Liver (tissue), 9 donors: Measurements from ENCODE around the gene LILRA6. TPM values are rescaled to one million over a fixed set of nuclear protein-coding genes. Genes with fewer than 3 reads are reported as not detected.

ENCODE experiments used
- DNase-seq: peaks from one replicate; pipeline ENCODE4 v3.0.0-alpha.2; 2017; ENCODE audit warnings: low spot score
- H3K27ac ChIP-seq, 2 donors: one replicate each; pipeline ENCODE4 v1.7.0; 2013; ENCODE audit warnings: inconsistent platforms in 2 of 2, low read length in 2 of 2, control low read depth in 1 of 2, low read depth in 1 of 2, mild to moderate bottlenecking in 1 of 2
- H3K27me3 ChIP-seq, 4 donors: one replicate each; pipeline versions ENCODE4 v1.6.1 to v1.7.0; 2013; ENCODE audit warnings: low read length in 3 of 4, inconsistent platforms in 1 of 4, mild to moderate bottlenecking in 1 of 4, moderate library complexity in 1 of 4; ENCODE audit not compliant: control insufficient read depth in 4 of 4, insufficient read depth in 4 of 4
- H3K36me3 ChIP-seq, 4 donors: one replicate each; pipeline versions ENCODE4 v1.6.1 to v1.7.0; 2013; ENCODE audit warnings: low read length in 3 of 4, mild to moderate bottlenecking in 3 of 4, low read depth in 1 of 4, moderate library complexity in 1 of 4; ENCODE audit not compliant: control insufficient read depth in 4 of 4, insufficient read depth in 3 of 4
- H3K4me1 ChIP-seq, 4 donors: one replicate each; pipeline versions ENCODE4 v1.6.1 to v1.7.0; 2013; ENCODE audit warnings: low read length in 3 of 4, mild to moderate bottlenecking in 3 of 4, moderate library complexity in 1 of 4; ENCODE audit not compliant: control insufficient read depth in 4 of 4, insufficient read depth in 4 of 4
- H3K4me3 ChIP-seq, 3 donors: one replicate each; pipeline versions ENCODE4 v1.6.1 to v1.7.0; 2013; ENCODE audit warnings: low read length in 3 of 3, control low read depth in 1 of 3, low read depth in 1 of 3, mild to moderate bottlenecking in 1 of 3
- H3K9ac ChIP-seq, 2 donors: one replicate each; pipeline ENCODE4 v1.7.0; 2013; ENCODE audit warnings: low read length in 2 of 2, mild to moderate bottlenecking in 2 of 2, moderate library complexity in 2 of 2, control low read depth in 1 of 2, low read depth in 1 of 2
- H3K9me3 ChIP-seq, 4 donors: one replicate each; pipeline versions ENCODE4 v1.6.1 to v1.7.0; 2013; ENCODE audit warnings: low read length in 3 of 4; ENCODE audit not compliant: control insufficient read depth in 4 of 4
- CTCF ChIP-seq: fragments of 150-350 bp; IDR thresholded peaks from 2 replicates; pipeline ENCODE4 v1.5.1; 2017; ENCODE audit warnings: improper control_type of control experiment, low read depth, low read length; ENCODE audit not compliant: missing input control
- EGR1 ChIP-seq, 2 donors: IDR thresholded peaks; 2 replicates each; pipeline ENCODE4 v1.6.1; 2016 to 2018; ENCODE audit warnings: antibody characterized with exemption in 2 of 2, low read depth in 2 of 2
- FOXA1 ChIP-seq: IDR thresholded peaks from 2 replicates; pipeline ENCODE4 v1.6.1; 2016; ENCODE audit warnings: antibody characterized with exemption
- FOXA2 ChIP-seq: IDR thresholded peaks from 2 replicates; pipeline ENCODE4 v1.6.1; 2016; ENCODE audit warnings: antibody characterized with exemption
- GABPA ChIP-seq, 2 donors: IDR thresholded peaks in 1 of 2; conservative IDR thresholded peaks in 1 of 2; 2 replicates each; pipeline ENCODE4 v1.6.1; 2016; ENCODE audit warnings: antibody characterized with exemption in 2 of 2, mild to moderate bottlenecking in 1 of 2, moderate library complexity in 1 of 2
- HNF4A ChIP-seq, 2 donors: conservative IDR thresholded peaks; 2 replicates each; pipeline ENCODE4 v1.6.1; 2016; ENCODE audit warnings: antibody characterized with exemption in 2 of 2, mild to moderate bottlenecking in 2 of 2
- HNF4G ChIP-seq: IDR thresholded peaks from 2 replicates; pipeline ENCODE4 v1.6.1; 2016; ENCODE audit warnings: antibody characterized with exemption
- JUND ChIP-seq, 2 donors: IDR thresholded peaks; 2 replicates each; pipeline ENCODE4 v1.6.1; 2016; ENCODE audit warnings: antibody characterized with exemption in 2 of 2
- NR2F2 ChIP-seq: IDR thresholded peaks from 2 replicates; pipeline ENCODE4 v1.6.1; 2016; ENCODE audit warnings: antibody characterized with exemption
- RAD21 ChIP-seq, 2 donors: IDR thresholded peaks; 2 replicates each; pipeline ENCODE4 v1.6.1; 2016; ENCODE audit warnings: antibody characterized with exemption in 2 of 2, mild to moderate bottlenecking in 2 of 2
- REST ChIP-seq: IDR thresholded peaks from 2 replicates; pipeline ENCODE4 v1.6.1; 2016; ENCODE audit warnings: antibody characterized with exemption, mild to moderate bottlenecking
- RXRA ChIP-seq, 2 donors: IDR thresholded peaks; 2 replicates each; pipeline ENCODE4 v1.6.1; 2017 to 2018; ENCODE audit warnings: antibody characterized with exemption in 2 of 2, mild to moderate bottlenecking in 1 of 2
- SP1 ChIP-seq: IDR thresholded peaks from 2 replicates; pipeline ENCODE4 v1.6.1; 2018; ENCODE audit warnings: antibody characterized with exemption, mild to moderate bottlenecking
- TAF1 ChIP-seq: conservative IDR thresholded peaks from 2 replicates; pipeline ENCODE4 v1.6.1; 2016; ENCODE audit warnings: antibody characterized with exemption, mild to moderate bottlenecking
- YY1 ChIP-seq: IDR thresholded peaks from 2 replicates; pipeline ENCODE4 v1.6.1; 2016; ENCODE audit warnings: antibody characterized with exemption, mild to moderate bottlenecking
- WGBS: extraction: QIAGEN DNeasy Blood & Tissue Kit; methylation state at CpG from one replicate; pipeline ENCODE4 v1.1.7; 2013; 5-methylcytosine and 5-hydroxymethylcytosine counted together
- polyA plus RNA-seq, 2 donors: library from polyadenylated mRNA; stranded (reverse) in 1 of 2; unstranded in 1 of 2; fragments of 200-250 nt in 1 of 2; fragments of >200 nt in 1 of 2; fragmentation: Nextera tagmentation in 1 of 2; extraction: Ambion mirVana in 1 of 2; gene quantifications; one replicate each; pipeline versions ENCODE4 v1.2.1 to v1.2.3, GENCODE V29; 2013 to 2015
- total RNA-seq, 2 donors: library from RNA; depleted of rRNA; stranded (reverse); fragments of >200 nt; gene quantifications; one replicate each; pipeline ENCODE4 v1.2.3, GENCODE V29; 2014
- TF ChIP-seq, protein P1 (sequence below): IDR thresholded peaks from 2 replicates; pipeline ENCODE4 v1.6.1; 2016; ENCODE audit warnings: antibody characterized with exemption
- TF ChIP-seq, protein P2 (sequence below): IDR thresholded peaks from 2 replicates; pipeline ENCODE4 v1.6.1; 2016; ENCODE audit warnings: antibody characterized with exemption
- TF ChIP-seq, protein P3 (sequence below): IDR thresholded peaks from 2 replicates; pipeline ENCODE4 v1.6.1; 2016; ENCODE audit warnings: antibody characterized with exemption
- donor health status: healthy.
- donor health status: healthy.
- donor health status: healthy.
- donor health status: healthy.
- donor health status: healthy.

LILRA6 gene
- total and polyA plus RNA-seq, 4 donors, result 1.0 to 2.8 (median 1.7) TPM

DNA sequence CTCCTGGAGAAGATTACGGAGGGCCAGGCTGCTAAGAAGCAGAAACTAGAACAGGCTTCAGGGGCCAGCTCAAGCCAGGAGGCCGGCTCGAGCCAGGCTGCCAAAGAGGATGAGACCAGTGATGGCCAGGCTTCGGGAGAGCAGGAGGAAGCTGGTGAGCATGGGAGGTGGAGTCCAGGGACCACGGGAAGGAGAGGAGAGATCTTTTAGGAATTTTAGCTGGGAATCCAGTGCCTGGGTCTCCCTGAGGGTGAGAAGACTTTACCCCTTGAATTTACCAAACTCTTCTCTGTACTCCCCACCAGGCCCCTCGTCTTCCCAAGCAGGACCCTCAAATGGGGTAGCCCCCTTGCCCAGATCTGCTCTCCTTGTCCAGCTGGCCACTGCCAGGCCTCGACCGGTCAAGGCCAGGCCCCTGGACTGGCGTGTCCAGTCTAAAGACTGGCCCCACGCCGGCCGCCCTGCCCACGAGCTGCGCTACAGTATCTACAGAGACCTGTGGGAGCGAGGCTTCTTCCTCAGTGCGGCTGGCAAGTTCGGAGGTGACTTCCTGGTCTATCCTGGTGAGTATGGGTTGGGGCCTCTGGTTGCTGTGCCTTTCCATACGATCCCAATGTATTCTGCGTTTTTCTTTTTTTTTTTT, 50.7 kb downstream of the LILRA6 start:
- peaks cover 4 to 17% (median 12%) of the 10 kb centered on the region in 4 donors for H3K36me3 ChIP-seq

More for the DNA sequence above, 50.7 kb downstream of the LILRA6 start:
- H3K9ac ChIP-seq, result peak overlapping the region; percentile 29 to 63
- H3K27me3 ChIP-seq, result no peaks in the 10 kb centered on the region
- WGBS, result 65% methylated on average over 19 of the region's 19 CpGs
- peak overlapping the region; percentile 50 to 78 (median 68) for H3K4me3 ChIP-seq
- peaks cover 12 to 24% (median 18%) of the 10 kb centered on the region in 4 donors for H3K4me1 ChIP-seq
- no peak for TF ChIP-seq RAD21 (IDR thresholded peaks at IDR 0.05)
- no peak for TF ChIP-seq HNF4G
- no peak for TF ChIP-seq SP1
- TF ChIP-seq, protein P1, sequence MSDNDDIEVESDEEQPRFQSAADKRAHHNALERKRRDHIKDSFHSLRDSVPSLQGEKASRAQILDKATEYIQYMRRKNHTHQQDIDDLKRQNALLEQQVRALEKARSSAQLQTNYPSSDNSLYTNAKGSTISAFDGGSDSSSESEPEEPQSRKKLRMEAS, result no peak
- TF ChIP-seq EGR1 (IDR thresholded peaks at IDR 0.05; ENCODE audit: low read depth in 2 of 2), result no peak
- TF ChIP-seq NR2F2, result no peak
- no peak for TF ChIP-seq JUND (IDR thresholded peaks at IDR 0.05)
- TF ChIP-seq, protein P2, sequence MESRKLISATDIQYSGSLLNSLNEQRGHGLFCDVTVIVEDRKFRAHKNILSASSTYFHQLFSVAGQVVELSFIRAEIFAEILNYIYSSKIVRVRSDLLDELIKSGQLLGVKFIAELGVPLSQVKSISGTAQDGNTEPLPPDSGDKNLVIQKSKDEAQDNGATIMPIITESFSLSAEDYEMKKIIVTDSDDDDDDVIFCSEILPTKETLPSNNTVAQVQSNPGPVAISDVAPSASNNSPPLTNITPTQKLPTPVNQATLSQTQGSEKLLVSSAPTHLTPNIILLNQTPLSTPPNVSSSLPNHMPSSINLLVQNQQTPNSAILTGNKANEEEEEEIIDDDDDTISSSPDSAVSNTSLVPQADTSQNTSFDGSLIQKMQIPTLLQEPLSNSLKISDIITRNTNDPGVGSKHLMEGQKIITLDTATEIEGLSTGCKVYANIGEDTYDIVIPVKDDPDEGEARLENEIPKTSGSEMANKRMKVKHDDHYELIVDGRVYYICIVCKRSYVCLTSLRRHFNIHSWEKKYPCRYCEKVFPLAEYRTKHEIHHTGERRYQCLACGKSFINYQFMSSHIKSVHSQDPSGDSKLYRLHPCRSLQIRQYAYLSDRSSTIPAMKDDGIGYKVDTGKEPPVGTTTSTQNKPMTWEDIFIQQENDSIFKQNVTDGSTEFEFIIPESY, result no peak
- no peak for TF ChIP-seq GABPA (IDR thresholded peaks at IDR 0.05 in 1 of 2, conservative IDR thresholded peaks at IDR 0.05 in 1 of 2)
- no peak for TF ChIP-seq CTCF
- TF ChIP-seq YY1, result no peak
- TF ChIP-seq, protein P3, sequence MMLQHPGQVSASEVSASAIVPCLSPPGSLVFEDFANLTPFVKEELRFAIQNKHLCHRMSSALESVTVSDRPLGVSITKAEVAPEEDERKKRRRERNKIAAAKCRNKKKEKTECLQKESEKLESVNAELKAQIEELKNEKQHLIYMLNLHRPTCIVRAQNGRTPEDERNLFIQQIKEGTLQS, result no peak
- no peak for TF ChIP-seq FOXA2
- no peak for TF ChIP-seq HNF4A (conservative IDR thresholded peaks at IDR 0.05)
- TF ChIP-seq REST, result no peak
- no peak for TF ChIP-seq FOXA1
- TF ChIP-seq RXRA (IDR thresholded peaks at IDR 0.05), result no peak
- TF ChIP-seq TAF1, result no peak
- H3K9me3 ChIP-seq, result no peaks in the 10 kb centered on the region
- peak overlapping the region; percentile 96 to 99 for H3K27ac ChIP-seq
- DNase-seq, result no peak
